ENCODE results near the gene ARHGAP26.

ARHGAP26 gene

GRCh38 chr5:142901476-142902185 lies 131.5 kb downstream of the ARHGAP26 start:
- Histone ChIP-seq H3K14ac (ENCODE audit: low read length in 2 of 2) (no peak overlapping the region), H2BK15ac (ENCODE audit: low read depth, poor library complexity, severe bottlenecking) (no peak overlapping the region), H4K8ac (ENCODE audit: low read length) (no peak overlapping the region), H3K18ac (ENCODE audit: low read depth in 1 of 2, low read length in 2 of 2) (peak overlapping the region in 1 of 2 experiments; percentile 74), H2AFZ (ENCODE audit: low read depth, low read length) (no peak overlapping the region), H3K4ac (ENCODE audit: low read depth in 1 of 2, low read length in 2 of 2) (no peak overlapping the region), H3K79me1 (replicated peaks; ENCODE audit: low read length, poor library complexity, severe bottlenecking) (no peaks in the 10 kb centered on the region), H3K23ac (ENCODE audit: low read length in 2 of 2) (no peak overlapping the region), H2BK5ac (ENCODE audit: low read depth, low read length, poor library complexity, severe bottlenecking) (no peak overlapping the region), H2BK12ac (ENCODE audit: low read length in 2 of 2) (peak overlapping the region in 1 of 2 experiments; percentile 37), H3K4me3 (ENCODE audit: insufficient read depth in 1 of 2, low read depth in 1 of 2, low read length in 2 of 2) (no peak overlapping the region), H3K9ac (ENCODE audit: low read length) (no peak overlapping the region), H3K4me1 (ENCODE audit: control insufficient read depth, insufficient read depth, low read depth, low read length) (peaks cover 4% of the 10 kb centered on the region), H2BK120ac (ENCODE audit: low read depth, low read length) (no peak overlapping the region), H3K27ac (ENCODE audit: low read length, poor library complexity, severe bottlenecking) (no peak overlapping the region), H3K36me3 (ENCODE audit: control insufficient read depth in 1 of 2, insufficient read depth in 2 of 2, low read depth in 1 of 2, low read length in 2 of 2) (peaks cover 5 to 30% of the 10 kb centered on the region in 2 experiments), H2AK5ac (ENCODE audit: low read length, severe bottlenecking) (peak overlapping the region; percentile 41), H3K9me3 (ENCODE audit: control insufficient read depth, low read length) (no peaks in the 10 kb centered on the region), H3K4me2 (ENCODE audit: low read length, poor library complexity, severe bottlenecking) (no peak overlapping the region), H4K91ac (ENCODE audit: low read length) (no peak overlapping the region), H3K27me3 (ENCODE audit: control insufficient read depth in 1 of 2, insufficient read depth in 1 of 2, low read length in 2 of 2) (no peaks in the 10 kb centered on the region)
- WGBS: 85% methylated on average over 3 of the region's 3 CpGs
- no peak for DNase-seq

GRCh38 chr5:142902186-142902965 lies 132.2 kb downstream of the ARHGAP26 start:
- no peak overlapping the region for H3K23ac ChIP-seq (ENCODE audit: low read length in 2 of 2)

GRCh38 chr5:142904416-142904815 lies 134.2 kb downstream of the ARHGAP26 start:
- Histone ChIP-seq H3K9me3 (ENCODE audit: control insufficient read depth, low read length) (no peaks in the 10 kb centered on the region), H2AK5ac (ENCODE audit: low read length, severe bottlenecking) (no peak overlapping the region), H2BK5ac (ENCODE audit: low read depth, low read length, poor library complexity, severe bottlenecking) (no peak overlapping the region), H3K9ac (ENCODE audit: low read length) (no peak overlapping the region), H3K4me3 (ENCODE audit: insufficient read depth in 1 of 2, low read depth in 1 of 2, low read length in 2 of 2) (no peak overlapping the region), H3K4me2 (ENCODE audit: low read length, poor library complexity, severe bottlenecking) (no peak overlapping the region), H2AFZ (ENCODE audit: low read depth, low read length) (no peak overlapping the region), H3K27ac (ENCODE audit: low read length, poor library complexity, severe bottlenecking) (no peak overlapping the region), H3K79me1 (replicated peaks; ENCODE audit: low read length, poor library complexity, severe bottlenecking) (no peaks in the 10 kb centered on the region), H3K4me1 (ENCODE audit: control insufficient read depth, insufficient read depth, low read depth, low read length) (peaks cover 4% of the 10 kb centered on the region), H4K8ac (ENCODE audit: low read length) (no peak overlapping the region), H3K14ac (ENCODE audit: low read length in 2 of 2) (no peak overlapping the region), H2BK12ac (ENCODE audit: low read length in 2 of 2) (no peak overlapping the region), H3K18ac (ENCODE audit: low read depth in 1 of 2, low read length in 2 of 2) (no peak overlapping the region), H3K36me3 (ENCODE audit: control insufficient read depth in 1 of 2, insufficient read depth in 2 of 2, low read depth in 1 of 2, low read length in 2 of 2) (peaks cover 5 to 29% of the 10 kb centered on the region in 2 experiments), H4K91ac (ENCODE audit: low read length) (no peak overlapping the region), H2BK15ac (ENCODE audit: low read depth, poor library complexity, severe bottlenecking) (no peak overlapping the region), H3K23ac (ENCODE audit: low read length in 2 of 2) (no peak overlapping the region), H3K27me3 (ENCODE audit: control insufficient read depth in 1 of 2, insufficient read depth in 1 of 2, low read length in 2 of 2) (no peaks in the 10 kb centered on the region), H3K4ac (ENCODE audit: low read depth in 1 of 2, low read length in 2 of 2) (no peak overlapping the region), H2BK120ac (ENCODE audit: low read depth, low read length) (no peak overlapping the region)
- DNase-seq: no peak
- WGBS: 78% methylated on average over 4 of the region's 4 CpGs

More at GRCh38 chr5:142902186-142902965, 132.2 kb downstream of the ARHGAP26 start:
- Histone ChIP-seq H3K4ac (ENCODE audit: low read depth in 1 of 2, low read length in 2 of 2) (no peak overlapping the region), H2BK12ac (ENCODE audit: low read length in 2 of 2) (peak overlapping the region; percentile 21 to 61), H3K9me3 (ENCODE audit: control insufficient read depth, low read length) (no peaks in the 10 kb centered on the region), H3K4me3 (ENCODE audit: insufficient read depth in 1 of 2, low read depth in 1 of 2, low read length in 2 of 2) (no peak overlapping the region), H3K79me1 (replicated peaks; ENCODE audit: low read length, poor library complexity, severe bottlenecking) (no peaks in the 10 kb centered on the region), H4K91ac (ENCODE audit: low read length) (no peak overlapping the region), H3K36me3 (ENCODE audit: control insufficient read depth in 1 of 2, insufficient read depth in 2 of 2, low read depth in 1 of 2, low read length in 2 of 2) (peaks cover 5 to 30% of the 10 kb centered on the region in 2 experiments), H3K27ac (ENCODE audit: low read length, poor library complexity, severe bottlenecking) (no peak overlapping the region), H3K18ac (ENCODE audit: low read depth in 1 of 2, low read length in 2 of 2) (no peak overlapping the region), H2BK120ac (ENCODE audit: low read depth, low read length) (no peak overlapping the region), H4K8ac (ENCODE audit: low read length) (no peak overlapping the region), H2AK5ac (ENCODE audit: low read length, severe bottlenecking) (no peak overlapping the region), H3K4me2 (ENCODE audit: low read length, poor library complexity, severe bottlenecking) (no peak overlapping the region), H2BK15ac (ENCODE audit: low read depth, poor library complexity, severe bottlenecking) (no peak overlapping the region), H3K27me3 (ENCODE audit: control insufficient read depth in 1 of 2, insufficient read depth in 1 of 2, low read length in 2 of 2) (no peaks in the 10 kb centered on the region), H3K4me1 (ENCODE audit: control insufficient read depth, insufficient read depth, low read depth, low read length) (peaks cover 4% of the 10 kb centered on the region), H2BK5ac (ENCODE audit: low read depth, low read length, poor library complexity, severe bottlenecking) (no peak overlapping the region), H3K9ac (ENCODE audit: low read length) (no peak overlapping the region), H2AFZ (ENCODE audit: low read depth, low read length) (no peak overlapping the region), H3K14ac (ENCODE audit: low read length in 2 of 2) (peak overlapping the region in 1 of 2 experiments; percentile 36)
- no peak for DNase-seq
- 90% methylated on average over 7 of the region's 10 CpGs for WGBS

- Histone ChIP-seq H3K9me3 (ENCODE audit: control insufficient read depth, low read length) (no peaks in the 10 kb centered on the region), H4K8ac (ENCODE audit: low read length) (no peak overlapping the region), H3K4ac (ENCODE audit: low read depth in 1 of 2, low read length in 2 of 2) (no peak overlapping the region), H2BK120ac (ENCODE audit: low read depth, low read length) (no peak overlapping the region), H3K4me2 (ENCODE audit: low read length, poor library complexity, severe bottlenecking) (no peak overlapping the region), H2BK15ac (ENCODE audit: low read depth, poor library complexity, severe bottlenecking) (no peak overlapping the region), H3K4me3 (ENCODE audit: insufficient read depth in 1 of 2, low read depth in 1 of 2, low read length in 2 of 2) (no peak overlapping the region), H3K14ac (ENCODE audit: low read length in 2 of 2) (no peak overlapping the region), H2BK5ac (ENCODE audit: low read depth, low read length, poor library complexity, severe bottlenecking) (no peak overlapping the region), H3K27me3 (ENCODE audit: control insufficient read depth in 1 of 2, insufficient read depth in 1 of 2, low read length in 2 of 2) (no peaks in the 10 kb centered on the region), H3K4me1 (ENCODE audit: control insufficient read depth, insufficient read depth, low read depth, low read length) (peaks cover 4% of the 10 kb centered on the region), H3K9ac (ENCODE audit: low read length) (no peak overlapping the region), H2AK5ac (ENCODE audit: low read length, severe bottlenecking) (no peak overlapping the region), H3K18ac (ENCODE audit: low read depth in 1 of 2, low read length in 2 of 2) (no peak overlapping the region), H3K23ac (ENCODE audit: low read length in 2 of 2) (no peak overlapping the region), H3K36me3 (ENCODE audit: control insufficient read depth in 1 of 2, insufficient read depth in 2 of 2, low read depth in 1 of 2, low read length in 2 of 2) (peaks cover 5 to 29% of the 10 kb centered on the region in 2 experiments), H4K91ac (ENCODE audit: low read length) (no peak overlapping the region), H2AFZ (ENCODE audit: low read depth, low read length) (no peak overlapping the region), H3K27ac (ENCODE audit: low read length, poor library complexity, severe bottlenecking) (no peak overlapping the region), H2BK12ac (ENCODE audit: low read length in 2 of 2) (no peak overlapping the region), H3K79me1 (replicated peaks; ENCODE audit: low read length, poor library complexity, severe bottlenecking) (no peaks in the 10 kb centered on the region)
- no CpG with 5 or more reads among the region's 2 CpGs for WGBS
- no peak for DNase-seq
Observed at GRCh38 chr5:142905348-142905747, 135.2 kb downstream of the ARHGAP26 start.
